ENCODE measurements around the gene UGT1A7.

Gene UGT1A7

GRCh38 chr2:233801357-233802131, 119.8 kb downstream of the UGT1A7 start:
- no peak for DNase-seq

- no peak for DNase-seq
Measured at GRCh38 chr2:233802132-233802815, 120.6 kb downstream of the UGT1A7 start.

DNA sequence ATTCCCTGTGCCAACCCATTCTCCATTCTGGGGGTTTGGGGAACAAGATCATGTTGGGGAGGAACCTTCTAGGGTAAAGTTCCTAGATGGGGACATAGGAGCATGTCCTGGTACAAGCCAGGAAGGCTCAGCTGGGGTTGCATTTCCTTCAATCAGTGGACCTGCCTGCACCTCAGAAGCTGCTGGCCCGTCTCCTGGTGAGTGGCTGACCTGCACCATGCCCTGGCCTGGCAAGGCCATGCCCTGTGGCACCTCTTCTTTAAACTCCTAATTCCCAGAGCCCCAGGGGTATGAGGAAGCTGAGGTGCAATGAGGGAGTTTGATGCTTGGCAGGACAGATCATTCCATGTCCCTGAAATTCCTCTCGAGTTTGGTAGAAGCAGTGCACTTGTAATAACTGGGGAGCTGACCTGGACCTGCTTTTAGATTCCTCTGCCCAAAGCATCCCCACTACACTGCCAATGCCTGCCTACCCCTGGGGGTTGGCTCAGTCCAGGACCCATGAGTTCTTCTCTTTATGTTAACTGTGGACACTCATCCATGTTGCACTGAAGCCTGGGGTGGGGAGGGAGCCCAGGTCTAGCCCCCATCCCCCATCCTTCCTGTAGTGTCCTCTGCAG, 121.7 kb downstream of the UGT1A7 start:
- no peak for DNase-seq

DNA sequence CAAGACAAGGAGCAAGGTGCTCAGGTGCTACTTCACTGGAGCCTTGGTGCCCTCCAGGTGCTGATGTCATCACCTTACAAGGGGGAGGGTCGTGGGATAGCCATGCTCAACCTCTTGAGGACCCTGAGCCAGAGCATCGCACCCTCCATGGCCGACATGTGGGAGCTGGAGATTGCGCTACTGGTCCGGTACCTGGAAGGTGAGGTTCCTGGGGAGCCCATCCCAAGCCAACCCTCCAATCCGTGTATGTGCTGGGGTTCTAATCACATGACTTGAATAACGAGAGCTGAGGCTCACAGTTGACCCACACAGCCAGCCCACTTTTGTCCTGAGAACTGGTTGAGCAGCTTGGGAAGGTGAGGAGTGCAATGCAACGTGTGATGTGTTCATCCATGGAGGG, 122.3 kb downstream of the UGT1A7 start:
- DNase-seq: no peak

GRCh38 chr2:233807215-233807865, 125.6 kb downstream of the UGT1A7 start:
- no peak for DNase-seq

DNA sequence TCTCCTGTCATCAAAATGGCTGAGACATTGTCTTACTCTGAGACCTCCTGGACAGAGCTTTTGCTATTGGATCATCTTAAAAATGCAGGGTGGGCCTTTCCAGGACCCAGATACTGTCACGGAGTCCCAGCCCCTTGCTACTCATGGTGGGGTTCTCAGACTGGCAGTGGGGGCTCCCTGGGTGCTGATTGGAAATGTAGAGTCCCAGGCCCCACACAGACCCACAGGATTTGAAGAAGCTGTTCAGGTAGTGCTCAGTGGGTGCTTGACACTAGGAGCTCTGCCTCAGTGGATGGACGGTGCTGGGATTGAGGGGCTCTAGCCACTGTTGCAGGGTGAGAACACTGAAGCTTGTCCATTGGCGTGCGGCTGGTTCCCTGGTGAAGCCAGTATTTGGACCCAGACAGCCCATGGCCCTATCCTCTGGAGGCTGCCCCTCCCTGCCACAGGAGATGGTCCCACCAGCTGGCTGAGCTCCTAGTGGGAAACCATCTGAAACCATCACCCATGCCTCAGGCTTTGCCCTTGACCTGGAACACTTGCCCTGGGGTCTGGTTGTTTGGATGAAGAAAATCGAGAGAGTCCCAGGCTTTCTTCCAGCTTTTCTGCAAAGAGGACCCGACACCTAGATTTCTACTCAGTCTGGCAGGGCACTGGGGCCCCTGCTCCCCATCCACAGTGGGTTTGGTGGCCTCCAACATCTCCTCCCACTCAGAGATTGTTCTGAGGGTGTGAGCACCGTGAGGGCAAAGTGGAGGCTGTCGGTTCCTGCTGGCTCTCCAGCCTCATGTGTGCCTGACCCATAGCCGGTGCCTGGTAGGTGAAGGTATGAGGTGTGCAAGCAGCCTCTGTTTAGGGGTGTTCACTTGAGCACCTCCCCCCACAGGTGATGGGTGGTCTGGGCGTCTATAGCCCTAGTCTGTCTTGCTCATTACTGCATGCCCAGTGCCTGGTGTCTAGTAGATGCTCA, 126.5 kb downstream of the UGT1A7 start:
- DNase-seq: no peak

DNA sequence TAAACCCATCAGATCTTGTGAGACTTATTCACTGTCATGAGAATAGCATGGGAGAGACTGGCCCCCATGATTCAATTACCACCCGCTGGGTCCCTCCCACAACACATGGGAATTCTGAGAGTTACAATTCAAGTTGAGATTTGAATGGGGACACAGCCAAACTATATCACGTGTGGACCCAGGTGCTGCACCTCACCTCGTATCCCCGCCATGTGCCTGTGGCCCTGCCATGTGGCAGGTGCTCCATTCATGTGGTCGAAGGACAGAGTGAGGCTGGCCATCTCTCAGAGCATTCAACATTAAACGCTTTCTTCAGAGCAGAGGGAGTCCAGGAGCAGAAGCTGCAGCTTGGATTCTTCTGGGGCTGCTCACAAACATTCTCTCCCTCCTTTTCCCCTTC, 128.7 kb downstream of the UGT1A7 start:
- DNase-seq: no peak

DNA sequence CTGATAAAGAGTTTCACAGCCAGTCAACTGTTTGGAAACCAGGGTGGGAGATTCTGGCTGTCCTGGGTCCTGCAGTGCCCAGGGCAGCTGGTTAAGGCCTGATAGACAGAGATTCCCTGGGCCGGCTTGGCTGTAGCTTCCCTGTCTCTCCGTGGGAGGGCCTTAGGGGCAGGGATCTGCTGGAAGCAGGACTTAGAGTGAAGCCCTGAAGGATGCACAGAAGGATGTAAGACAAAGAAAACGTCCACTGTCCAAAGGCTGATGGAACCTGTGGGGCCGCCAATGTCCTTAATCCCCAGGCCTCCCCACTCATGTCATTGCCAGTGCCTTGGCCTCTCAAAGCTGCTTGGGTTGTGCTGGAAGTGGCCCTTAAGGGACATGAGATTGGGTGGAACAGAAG, 129.4 kb downstream of the UGT1A7 start:
- DNase-seq: no peak

- no peak for DNase-seq
Measured at GRCh38 chr2:233811732-233812131, 130.0 kb downstream of the UGT1A7 start.

DNA sequence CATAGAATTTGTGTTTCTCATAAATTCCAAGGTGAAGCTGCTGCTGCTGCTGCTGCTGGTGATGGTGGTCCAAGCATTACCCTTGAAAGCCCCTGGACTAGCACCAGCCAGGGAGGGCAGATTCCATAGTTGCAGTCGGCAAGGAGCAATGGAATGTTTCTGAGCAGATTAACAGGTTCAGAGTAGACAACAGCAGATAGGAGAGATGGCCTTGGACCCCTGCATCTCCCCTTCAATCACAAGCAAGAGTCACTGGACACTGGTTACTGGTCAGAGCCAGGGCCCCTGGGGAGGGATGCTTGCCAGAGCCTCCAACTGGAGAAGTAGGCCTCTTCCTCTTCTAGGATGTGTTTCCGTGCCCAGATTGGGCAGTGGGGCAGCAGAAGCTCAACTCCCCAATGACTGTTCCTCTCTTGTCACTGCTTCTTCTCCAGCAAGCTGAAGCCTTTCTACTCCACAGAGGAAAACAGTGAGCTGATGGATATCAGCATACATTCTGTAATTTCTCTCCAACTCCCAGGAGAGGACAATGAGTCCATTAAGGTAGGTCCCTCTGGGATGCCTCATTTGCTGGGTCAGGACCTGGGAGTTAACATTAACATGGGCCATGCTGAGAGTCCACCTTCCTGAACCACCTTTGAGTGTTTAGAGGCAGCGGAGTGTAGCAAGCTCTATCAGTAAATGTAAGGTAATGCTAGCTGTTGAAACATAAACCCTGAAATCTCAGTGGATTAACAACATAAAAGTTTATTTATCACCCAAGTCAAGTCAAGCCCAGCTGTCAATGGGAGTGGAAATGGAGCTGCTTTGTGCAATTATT, 131.7 kb downstream of the UGT1A7 start:
- DNase-seq: no peak

- no peak for DNase-seq
Measured at GRCh38 chr2:233814056-233814835, 132.5 kb downstream of the UGT1A7 start.

DNA sequence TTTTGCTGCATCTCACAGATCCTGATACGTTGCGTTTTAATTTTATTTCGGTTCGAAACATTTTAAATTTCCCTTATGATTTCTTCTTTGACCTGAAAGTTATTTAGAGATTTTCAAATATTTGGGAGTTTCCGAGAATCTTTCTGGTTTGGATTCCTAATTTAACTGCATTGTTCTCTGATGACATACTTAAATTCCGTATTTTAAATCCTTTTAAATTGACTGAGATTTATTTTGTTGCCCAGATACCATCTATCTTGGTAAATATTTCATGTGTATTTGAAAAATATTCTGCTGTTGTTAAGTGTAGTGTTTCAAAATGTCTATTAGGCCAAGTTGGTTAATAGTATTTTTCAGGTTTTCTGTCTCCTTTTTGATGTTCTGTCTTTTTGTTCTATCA, 134.2 kb downstream of the UGT1A7 start:
- DNase-seq: no peak

DNA sequence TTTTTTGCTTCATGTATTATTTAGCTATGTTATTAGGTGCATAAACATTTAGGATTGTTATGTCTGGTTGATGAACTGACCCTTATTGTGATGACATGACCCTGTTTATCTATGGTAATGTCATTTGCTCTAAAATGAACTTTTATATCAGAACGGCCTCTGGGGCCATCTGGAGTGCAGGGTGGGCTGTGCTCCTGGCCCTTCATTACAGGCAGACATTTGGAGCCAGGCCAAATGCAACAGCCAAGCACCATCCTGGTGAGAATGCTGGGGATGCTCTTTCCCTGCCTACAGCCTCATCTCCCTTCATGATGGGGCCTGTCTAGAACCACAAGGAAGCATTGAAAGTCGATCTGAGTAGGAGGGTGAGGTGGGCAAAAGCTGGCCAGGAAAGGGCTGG, 134.6 kb downstream of the UGT1A7 start:
- no peak for DNase-seq

DNA sequence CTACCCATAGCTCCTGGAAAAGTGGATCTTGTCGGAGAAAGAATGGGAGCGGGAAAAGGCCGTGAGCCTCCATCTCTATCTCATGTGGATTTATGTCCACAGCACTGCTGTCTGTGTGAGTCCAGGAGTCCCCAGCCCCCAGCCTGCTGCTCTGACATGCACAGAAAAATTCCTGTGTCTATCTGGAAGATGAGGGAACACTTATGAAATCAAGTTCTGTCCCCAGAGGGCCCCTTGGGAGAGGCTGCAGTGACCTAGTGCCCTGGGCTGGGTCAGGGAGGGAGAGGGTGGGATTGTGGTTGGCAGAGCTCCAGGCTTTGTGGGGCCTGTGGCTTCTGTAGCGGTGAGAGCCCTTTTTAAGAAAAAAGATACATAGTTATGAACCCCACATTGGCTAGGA, 135.1 kb downstream of the UGT1A7 start:
- DNase-seq: no peak

DNA sequence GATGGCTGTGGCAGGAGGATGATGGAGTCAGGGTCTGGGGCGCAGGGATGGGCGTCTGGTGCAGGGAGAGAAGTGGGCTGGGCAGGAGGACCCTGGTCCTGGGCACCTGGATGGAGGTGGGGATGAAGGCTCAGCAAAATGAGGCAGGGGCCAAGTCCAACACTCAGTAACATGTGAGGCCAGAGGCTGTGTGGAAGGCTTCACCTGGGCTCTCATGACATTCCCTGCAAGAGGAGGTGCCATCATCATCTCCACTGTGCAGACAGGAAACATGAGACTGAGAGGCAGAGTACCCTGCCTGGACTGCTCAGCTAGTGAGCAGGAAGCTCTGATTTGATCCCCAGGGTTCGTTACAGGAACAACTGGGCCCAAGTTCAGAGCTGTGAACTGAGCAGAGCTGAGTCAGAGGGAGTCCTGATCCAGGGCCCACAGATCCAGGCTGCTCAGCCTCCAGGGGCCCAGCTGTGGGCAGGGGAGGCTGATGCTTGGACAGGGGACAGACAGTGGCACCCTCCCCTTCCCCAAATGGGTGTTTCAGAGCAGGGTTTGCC, 135.7 kb downstream of the UGT1A7 start:
- no peak for DNase-seq

DNA sequence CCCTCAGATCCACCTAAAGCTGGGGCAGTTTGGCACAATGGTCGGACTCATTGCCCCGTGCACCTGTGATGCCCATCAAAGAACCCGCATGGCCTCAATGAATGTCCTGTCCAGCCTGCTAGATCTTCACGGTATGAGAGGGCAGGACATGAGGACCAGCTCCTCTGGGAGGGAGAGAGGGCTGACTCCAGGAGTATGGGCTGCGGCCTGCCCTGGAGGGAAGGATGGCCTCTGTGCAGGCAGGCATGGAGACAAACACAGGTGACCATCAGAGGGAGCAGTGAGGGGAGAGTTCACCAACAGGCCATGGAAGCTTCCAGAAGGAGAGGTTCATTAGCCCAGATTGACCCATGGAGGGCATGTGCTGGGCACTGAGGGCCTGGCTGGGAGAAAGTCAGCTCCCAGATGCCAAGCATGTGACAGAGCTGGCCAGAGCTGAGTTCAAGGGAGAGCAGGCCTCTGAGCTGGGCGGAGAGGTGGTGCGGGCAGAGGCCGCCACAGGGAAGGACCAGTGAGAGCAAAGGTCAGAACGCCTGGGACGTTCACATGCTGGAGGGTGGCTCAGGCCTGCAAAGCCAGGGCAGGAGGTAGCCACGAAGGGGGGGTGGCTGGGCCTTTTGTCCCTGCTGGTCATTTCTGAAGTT, 136.4 kb downstream of the UGT1A7 start:
- DNase-seq: no peak

- no peak for DNase-seq
Measured at GRCh38 chr2:233818639-233819621, 137.2 kb downstream of the UGT1A7 start.

All from hematopoietic multipotent progenitor cell treated with erythropoietin and hydrocortisone succinate and interleukin-3 and kit ligand, for 6 days (in vitro differentiated cells).